ENCODE data around the gene EID2B.

Gene EID2B

DNA sequence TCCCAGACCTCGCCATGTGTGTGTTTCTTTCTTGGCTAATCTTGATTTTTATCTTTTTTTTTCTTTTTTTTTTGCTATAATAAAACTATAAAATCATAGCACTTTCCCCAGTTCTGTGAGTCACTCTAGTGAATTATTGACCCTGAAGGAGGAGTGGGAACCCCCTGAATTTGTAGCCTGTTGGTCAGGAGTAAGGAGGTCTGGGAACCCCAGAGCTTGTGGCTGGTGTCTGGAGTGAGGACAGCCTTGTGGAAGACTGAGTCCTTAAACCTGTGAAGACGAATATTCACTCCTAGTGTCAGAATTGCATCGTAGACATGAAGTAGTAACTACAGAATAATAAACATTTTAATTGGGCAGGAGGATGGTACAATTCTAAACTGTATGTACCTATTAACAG is 7.4 kb downstream of the EID2B start:
- DNase-seq: no peak

DNA sequence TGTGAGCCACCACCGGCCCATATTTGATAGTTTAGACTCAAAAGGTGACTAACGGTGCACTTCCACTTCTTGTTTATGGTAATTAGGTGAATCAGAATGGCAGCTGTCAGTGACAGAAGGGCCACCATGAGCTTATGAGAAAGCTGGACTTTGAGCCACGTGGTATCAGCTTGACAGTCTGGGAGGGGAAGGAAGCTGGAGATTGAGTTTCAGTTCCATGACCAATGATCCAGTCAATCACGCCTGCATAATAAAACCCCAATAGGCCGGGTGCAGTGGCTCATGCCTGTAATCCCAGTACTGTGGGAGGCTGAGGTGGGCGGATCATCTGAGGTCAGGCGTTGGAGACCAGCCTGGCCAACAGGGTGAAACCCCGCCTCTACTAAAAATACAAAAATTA is 8.2 kb downstream of the EID2B start:
- no peak for DNase-seq

DNA sequence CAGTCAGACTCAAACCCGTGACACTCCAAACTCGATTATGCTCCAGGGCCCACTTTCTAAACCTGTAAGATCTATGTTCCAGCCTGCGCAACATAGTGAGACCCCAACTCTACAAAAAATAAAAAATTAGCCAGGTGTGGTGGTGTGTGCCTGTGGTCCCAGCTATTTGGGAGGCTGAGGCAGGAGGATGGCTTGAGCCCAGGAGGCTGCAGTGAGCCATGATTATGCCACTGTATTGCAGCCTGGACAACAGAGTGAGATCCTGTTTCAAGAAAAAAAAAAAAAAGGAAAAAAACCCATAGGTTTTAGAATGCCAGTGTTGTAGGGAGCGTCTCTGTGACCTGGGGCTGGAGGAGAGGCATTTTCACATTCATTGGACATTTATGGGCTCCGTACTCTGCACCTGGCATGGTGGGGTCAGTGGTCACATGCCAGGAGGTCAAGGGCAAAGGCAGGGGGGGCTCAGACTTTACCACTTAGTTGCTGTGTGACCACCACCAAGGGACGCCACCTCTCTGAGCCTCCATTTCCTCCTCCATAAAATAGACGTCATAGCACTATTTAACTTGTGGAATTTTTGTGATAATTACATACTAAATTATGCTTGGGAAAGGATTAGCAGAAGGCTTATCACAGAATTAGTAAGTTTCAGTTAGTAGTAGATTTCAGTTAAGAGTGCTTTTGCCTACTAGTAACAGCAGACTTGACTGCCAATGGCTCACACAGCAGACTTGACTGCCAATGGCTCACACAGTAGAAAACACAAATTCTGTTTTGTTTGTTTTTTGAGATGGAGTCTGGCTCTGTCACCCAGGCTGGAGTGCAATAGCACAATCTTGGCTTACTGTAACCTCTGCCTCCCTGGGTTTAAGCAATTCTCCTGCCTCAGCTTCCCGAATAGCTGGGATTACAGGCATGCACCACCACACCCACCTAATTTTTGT is 11.8 kb downstream of the EID2B start:
- DNase-seq: no peak

DNA sequence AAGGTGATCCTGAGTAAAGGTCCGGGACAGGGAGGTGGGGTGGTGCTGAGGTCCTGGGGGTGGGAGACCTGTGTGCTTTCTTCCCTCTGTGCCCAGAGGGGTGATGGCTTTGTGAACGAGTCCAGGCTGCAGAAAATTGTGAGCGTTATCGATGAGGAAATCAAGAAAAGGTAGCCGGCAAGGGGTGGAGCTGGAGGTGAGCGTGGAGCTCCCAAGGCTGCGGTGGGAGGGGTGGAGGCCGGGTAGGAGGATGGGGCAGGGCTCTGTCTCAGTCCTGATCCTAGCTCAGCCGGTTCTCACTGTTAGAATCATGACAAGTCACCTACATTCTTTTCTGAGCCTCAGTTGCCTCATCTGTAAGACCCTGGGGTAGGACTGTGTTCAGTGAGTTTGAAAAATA is 13.7 kb downstream of the EID2B start:
- no peak for DNase-seq

DNA sequence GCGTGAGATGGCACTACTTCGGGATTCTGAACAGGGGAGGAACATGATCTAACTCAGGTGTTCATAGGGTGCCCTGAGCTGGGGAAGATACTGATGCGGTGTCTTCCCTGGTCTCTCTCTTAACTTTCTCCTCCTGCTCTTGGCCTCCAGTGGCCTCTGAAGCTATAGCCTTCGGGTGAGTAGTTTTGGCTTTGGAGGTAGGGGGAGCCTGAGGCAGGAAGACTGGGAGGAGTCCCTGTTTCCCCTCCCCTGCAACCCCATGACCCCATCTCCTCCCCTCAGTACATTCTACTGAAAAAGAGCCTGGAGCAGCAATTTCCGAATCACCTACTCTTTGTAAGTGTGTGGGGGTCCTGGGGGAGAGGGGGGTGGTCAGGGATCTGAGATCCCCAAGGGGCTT is 14.2 kb downstream of the EID2B start:
- DNase-seq: no peak

DNA sequence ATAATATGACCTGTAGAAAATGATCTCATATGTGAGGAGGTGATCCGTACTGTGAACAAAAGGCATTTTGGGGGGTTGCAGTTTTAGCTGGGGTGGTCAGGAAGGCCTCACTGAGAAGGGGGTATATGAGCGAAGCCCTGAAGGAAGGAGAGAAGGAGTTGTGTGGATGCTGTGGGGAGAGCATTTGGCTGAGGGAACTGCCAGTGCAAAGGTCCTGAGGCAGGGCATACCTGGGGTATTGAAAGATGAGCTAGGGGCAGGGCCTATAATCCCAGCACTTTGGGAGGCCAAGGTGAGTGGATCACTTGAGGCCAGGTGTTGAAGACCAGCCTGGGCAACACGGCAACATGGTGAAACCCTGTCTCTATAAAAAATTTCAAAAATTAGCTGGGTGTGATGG is 15.2 kb downstream of the EID2B start:
- DNase-seq: no peak

DNA sequence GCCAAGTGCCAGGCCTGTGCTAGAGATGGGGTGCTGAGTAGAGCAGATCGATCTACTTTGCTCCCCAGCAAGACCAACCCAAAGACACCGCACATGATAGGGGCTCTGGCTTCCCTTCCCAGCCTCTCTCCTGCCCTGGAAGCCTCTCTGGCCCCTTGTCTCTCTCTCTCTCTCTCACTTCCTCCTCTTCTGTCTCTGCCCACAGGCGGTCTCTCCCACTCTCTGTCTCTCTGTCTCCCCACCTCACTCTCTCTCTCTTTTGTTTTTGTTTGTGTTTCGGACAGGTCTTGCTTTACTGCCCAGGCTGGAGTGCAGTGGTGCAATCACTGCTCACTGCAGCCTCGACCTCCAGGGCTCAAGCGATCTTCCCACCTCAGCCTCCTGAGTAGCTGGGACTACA is 16.4 kb downstream of the EID2B start:
- no peak for DNase-seq

DNA sequence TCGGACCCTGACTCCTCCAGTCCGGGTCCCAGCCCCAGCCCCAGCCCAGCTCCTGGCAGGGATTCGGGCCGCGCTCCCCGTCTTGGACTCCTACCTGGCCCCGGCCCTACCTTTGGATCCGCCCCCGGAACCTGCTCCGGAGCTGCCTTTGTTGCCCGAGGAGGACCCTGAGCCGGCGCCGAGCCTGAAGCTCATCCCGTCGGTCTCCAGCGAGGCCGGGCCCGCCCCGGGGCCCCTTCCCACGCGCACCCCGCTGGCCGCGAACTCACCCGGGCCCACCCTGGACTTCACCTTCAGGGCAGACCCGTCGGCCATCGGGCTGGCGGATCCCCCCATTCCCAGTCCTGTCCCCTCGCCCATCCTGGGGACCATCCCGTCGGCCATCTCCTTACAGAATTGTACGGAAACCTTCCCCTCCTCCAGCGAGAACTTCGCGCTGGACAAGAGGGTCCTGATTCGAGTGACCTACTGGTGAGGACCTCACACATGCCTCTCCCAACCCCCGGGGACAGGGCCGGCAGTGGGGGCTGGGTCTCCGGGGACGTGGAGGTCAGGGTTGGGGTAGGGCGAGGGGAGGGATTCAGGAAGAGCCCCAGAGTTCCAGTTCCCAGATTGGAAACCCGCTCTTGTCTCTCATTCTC is 17.0 kb downstream of the EID2B start:
- DNase-seq: peak; percentile 53

DNA sequence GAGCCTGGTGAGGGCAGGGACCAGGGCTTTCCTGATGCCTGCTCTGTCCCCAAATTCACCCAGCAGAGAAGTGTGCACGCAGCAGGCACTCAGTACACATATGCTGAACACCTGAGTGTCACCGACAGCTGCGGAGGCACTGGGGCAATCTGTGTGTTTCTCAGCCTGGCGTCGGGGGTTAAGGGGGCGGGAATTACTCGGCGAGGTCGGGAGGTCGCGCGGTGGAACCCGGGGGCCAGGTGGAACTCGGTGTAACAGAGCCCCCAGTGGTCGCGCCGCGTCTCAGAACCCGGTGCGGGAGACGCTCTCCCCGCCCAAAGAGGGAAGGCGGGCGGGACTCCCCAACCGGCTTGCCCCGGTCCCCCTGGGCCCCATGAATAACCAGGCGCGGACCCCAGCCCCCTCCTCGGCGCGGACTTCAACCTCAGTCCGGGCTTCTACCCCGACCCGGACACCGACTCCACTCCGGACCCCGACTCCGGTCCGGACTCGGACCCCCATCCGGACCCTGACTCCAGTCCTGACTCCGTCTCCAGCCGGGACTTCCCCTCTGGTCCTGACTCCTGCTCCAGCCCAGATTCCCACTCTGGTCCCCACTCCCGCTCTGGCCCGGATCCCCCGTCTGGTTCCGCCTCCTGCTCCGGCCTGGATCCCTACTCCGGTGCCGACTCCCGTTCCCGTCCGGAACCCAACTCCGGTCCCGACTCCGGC is 17.7 kb downstream of the EID2B start, which contains the start of gene SELENOV:
SELENOV (plus strand) TSS at position 300 of the 711 bp plus-strand sequence; CDS start at position 374, 74 bp downstream.
- DNase-seq: peak; percentile 53

DNA sequence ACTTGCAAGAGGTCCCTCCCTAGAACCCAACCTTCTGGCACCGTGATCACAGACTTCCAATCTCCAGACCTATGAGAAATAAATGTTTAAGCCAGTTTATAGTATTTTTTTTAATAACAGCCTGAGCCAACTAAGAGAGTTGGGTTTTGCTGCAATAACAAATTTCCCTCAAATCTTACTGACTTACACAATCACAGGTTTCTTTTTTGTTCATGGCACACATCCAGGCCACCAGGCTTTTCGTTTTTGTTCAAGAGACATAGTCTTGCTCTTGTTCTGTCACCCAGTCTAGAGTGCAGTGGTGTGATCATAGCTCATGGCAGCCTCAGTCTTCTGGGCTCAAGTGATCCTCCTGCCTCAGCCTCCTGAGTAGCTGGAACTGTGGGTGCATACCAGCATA is 19.7 kb downstream of the EID2B start:
- DNase-seq: no peak

DNA sequence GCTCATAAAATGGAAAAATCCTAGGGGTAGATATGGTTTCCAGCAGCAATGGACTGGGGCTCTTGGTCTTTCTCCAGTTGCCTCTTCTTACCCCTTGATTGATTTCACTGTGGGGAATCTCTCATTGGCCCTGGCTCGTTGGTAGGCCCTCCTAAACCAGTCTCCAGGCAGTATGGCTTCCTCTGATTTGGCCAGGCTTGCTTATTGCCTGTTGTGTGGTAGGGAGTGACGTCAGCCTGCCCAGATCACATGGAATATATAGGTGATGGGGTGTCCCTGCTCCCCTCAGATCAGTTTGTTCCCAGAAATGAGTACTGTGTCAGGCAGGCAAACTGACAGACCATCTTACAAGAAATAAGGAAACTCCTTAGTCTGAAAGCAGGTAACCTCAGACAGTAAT is 23.4 kb downstream of the EID2B start:
- no peak for DNase-seq

DNA sequence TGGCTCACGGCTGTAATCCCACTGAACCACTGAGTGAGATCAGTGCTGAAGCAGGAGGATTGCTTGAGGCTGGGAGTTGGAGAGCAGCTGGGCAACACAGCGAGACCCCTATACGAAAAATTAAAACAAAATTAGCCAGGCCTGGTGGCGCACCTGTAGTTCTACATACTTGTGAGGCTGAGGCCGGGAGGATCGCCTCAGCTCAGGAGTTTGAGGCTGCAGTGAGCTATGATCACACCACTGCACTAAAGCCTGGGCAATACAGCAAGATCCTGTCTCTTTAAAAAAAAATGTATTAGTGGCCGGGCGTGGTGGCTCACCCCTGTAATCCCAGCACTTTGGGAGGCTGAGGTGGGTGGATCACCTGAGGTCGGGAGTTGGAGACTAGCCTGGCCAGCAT is 24.0 kb downstream of the EID2B start:
- no peak for DNase-seq

DNA sequence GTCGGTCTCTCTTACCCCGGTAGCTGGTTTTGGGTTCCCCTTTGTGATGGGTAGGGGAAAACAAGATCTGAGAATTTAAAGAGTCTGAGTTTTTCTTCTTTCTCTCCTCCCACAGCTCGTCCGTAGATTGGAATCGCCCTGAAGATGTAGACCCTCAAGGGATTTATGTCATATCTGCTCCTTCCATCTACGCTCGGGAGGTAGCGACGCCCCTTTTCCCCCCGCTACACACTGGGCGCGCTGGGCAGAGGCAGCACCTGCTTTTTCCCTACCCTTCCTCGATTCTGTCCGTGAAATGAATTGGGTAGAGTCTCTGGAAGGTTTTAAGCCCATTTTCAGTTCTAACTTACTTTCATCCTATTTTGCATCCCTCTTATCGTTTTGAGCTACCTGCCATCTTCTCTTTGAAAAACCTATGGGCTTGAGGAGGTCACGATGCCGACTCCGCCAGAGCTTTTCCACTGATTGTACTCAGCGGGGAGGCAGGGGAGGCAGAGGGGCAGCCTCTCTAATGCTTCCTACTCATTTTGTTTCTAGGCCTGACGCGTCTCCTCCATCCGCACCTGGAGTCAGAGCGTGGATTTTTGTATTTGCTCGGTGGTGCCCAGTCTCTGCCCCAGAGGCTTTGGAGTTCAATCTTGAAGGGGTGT is 24.8 kb downstream of the EID2B start:
- DNase-seq: peak; percentile 64

DNA sequence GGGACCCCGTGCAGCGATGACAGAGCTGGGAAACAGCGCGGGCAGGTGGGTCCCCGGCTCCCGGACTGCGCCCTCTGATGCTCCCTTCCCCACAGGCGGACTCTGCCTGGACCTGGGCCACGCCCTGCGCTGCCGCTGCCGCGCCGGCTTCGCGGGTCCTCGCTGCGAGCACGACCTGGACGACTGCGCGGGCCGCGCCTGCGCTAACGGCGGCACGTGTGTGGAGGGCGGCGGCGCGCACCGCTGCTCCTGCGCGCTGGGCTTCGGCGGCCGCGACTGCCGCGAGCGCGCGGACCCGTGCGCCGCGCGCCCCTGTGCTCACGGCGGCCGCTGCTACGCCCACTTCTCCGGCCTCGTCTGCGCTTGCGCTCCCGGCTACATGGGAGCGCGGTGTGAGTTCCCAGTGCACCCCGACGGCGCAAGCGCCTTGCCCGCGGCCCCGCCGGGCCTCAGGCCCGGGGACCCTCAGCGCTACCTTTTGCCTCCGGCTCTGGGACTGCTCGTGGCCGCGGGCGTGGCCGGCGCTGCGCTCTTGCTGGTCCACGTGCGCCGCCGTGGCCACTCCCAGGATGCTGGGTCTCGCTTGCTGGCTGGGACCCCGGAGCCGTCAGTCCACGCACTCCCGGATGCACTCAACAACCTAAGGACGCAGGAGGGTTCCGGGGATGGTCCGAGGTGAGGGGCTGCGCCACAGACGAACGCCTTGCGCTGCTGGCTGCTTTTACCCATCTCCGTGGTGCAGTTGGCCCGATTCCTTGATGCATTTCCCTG is 25.5 kb downstream of the EID2B start:
- peak; percentile 96 for DNase-seq

DNA sequence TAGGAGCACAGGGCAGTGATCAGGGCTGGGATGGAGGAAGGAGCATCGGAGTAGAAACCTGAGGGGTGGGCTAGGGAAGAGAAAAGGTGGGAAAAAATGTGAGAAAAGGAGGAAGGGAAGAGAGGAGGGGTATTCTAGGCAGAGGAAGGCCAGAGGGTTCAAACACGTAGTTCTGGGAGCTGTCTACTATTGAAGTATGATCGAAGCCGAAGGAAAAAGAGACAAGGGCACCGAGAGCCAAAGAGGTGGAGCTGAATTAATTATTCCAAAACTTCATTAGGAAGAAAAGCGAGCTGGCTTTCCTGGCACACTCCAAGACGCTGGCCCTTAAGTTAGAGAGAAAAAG is 26.1 kb downstream of the EID2B start:
- no peak for DNase-seq

DNA sequence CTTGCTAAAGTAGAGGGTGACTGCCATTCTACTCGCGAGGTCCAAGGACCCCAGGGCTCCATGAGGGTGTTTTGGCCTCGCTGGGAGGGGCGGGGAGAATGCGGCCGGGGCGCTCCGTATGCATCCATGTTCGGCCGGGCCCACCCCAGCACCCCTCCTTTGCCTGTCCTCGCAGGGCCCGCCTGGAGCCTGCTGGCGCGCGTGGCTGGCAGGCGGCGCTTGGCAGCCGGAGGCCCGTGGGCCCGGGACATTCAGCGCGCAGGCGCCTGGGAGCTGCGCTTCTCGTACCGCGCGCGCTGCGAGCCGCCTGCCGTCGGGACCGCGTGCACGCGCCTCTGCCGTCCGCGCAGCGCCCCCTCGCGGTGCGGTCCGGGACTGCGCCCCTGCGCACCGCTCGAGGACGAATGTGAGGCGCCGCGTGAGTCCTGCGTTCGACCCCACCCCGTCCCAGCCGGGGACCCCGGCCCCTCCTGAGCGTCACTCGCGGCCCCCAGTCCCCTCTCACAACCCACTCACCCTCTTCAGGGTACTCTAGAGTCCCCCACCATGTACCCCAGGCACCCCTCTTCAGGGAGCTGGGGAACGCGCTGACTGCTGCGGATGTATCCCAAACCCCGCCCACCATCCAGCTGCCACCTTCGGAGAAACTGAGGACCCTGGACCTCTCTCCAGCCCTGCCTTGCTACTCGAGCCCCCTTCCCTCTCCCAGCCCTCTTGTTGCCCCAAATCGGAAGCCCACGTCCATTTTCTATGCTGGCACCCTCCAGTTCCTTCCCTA is 29.8 kb downstream of the EID2B start:
- no peak for DNase-seq

DNA sequence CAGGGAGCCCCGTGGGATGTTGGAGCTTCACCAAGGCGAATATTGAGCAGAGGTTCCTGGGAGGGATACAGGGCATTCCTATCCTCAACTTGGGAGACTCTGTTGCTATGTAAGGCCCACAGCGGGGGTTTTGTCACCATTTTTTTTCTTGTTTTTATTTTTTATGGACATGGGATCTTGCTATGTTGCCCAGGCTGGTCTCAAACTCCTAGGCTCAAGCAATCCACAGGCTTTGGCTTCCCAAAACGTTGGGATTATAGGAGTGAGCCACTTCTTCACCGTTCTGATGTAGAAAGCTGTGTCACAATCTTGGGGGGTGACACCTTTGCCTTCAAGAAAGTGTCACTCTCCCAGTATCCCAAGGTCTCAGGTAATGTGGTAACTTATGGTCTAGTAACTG is 31.3 kb downstream of the EID2B start:
- no peak for DNase-seq

DNA sequence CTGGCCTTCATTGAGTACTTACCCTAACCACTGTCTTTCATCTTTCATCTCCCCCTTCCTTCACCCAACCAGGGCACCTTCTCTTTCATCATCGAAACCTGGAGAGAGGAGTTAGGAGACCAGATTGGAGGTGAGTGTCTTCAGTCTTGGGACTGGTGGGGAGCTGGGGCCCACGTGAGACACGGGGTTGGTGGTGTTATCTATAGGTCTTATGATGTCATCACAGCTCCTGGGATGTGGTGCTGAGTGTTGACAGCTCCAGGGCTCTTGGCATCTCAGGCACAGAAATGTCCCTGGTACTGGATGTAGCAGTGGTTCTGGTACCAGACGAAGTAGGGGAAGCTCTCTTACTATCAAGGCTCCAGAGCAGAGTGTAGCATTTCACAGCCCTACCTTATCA is 32.1 kb downstream of the EID2B start:
- DNase-seq: no peak

DNA sequence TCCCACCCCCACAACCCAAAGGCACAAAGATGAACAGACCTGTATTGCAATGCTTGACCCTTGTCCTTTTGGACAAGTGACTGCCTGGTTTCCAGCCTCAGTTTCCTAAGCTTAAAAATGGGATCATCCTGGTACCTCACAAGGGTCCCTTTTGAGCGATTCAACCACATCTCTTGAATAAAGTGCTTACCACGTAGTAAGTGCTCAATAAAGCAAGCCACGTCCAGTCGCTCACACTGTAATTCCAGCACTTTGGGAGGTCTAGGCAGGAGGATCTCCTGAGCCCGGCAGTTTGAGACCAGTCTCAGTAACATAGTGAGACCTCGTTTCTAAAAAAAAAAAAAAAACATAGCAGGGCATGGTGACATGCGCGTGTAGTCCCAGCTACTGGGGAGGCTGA is 32.7 kb downstream of the EID2B start:
- no peak for DNase-seq

DNA sequence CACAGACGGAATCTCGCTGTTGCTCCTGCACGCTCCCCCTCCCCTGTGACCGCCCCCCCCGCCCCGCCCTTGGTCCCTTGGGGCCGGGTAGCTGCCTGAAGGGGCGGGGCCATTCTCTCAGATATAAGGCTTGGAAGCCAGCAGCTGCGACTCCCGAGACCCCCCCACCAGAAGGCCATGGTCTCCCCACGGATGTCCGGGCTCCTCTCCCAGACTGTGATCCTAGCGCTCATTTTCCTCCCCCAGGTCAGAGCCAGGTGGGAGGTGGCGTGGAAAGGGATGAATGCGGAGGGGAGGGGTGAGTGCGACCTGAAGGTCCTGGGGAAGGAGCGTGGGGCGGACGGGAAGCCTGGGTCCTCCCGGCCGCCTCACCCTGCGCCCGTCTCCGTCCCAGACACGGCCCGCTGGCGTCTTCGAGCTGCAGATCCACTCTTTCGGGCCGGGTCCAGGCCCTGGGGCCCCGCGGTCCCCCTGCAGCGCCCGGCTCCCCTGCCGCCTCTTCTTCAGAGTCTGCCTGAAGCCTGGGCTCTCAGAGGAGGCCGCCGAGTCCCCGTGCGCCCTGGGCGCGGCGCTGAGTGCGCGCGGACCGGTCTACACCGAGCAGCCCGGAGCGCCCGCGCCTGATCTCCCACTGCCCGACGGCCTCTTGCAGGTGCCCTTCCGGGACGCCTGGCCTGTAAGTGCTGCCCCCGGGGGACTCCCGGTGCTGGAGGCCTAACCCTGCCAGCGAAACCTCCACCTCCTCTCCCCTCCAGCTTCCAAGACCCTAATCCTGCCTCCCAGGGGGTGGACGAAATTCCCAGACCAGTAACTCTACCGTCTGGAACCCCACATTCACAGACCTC is 33.6 kb downstream of the EID2B start, which contains the start of gene DLL3:
DLL3 (plus strand) TSS at position 150 of the 845 bp plus-strand sequence; CDS start at position 178, 28 bp downstream.
- peak; percentile 86 for DNase-seq
